K562 (cell line): ENCODE measurements around the gene TAF10. TPM values are rescaled to one million over a fixed set of nuclear protein-coding genes. Genes with fewer than 3 reads are reported as not detected.

Experiments
- ARID2 ChIP-seq: fragments of 450-650 bp; IDR thresholded peaks from 2 replicates; pipeline ENCODE4 v1.6.1; 2017; ENCODE audit warnings: antibody characterized with exemption, mild to moderate bottlenecking
- ATF2 ChIP-seq: sonication (generic); formaldehyde crosslinking; IDR thresholded peaks from 2 replicates; pipeline ENCODE4 v1.8.1; 2022; ENCODE audit warnings: missing genetic modification reagents
- GATAD2B ChIP-seq: fragments of 450-650 bp; IDR thresholded peaks from 2 replicates; pipeline ENCODE4 v1.6.1; 2017; ENCODE audit warnings: mild to moderate bottlenecking, borderline replicate concordance
- NFYB ChIP-seq: IDR thresholded peaks from 2 replicates; pipeline ENCODE4 v1.6.1; 2011; ENCODE audit warnings: mild to moderate bottlenecking, moderate library complexity; ENCODE audit not compliant: insufficient read length; ENCODE audit errors: extremely low read depth
- SMARCE1 ChIP-seq: fragments of 450-650 bp; IDR thresholded peaks from 2 replicates; pipeline ENCODE4 v1.7.1; 2016; ENCODE audit warnings: mild to moderate bottlenecking
- polyA plus RNA-seq, 8 experiments: library from polyadenylated mRNA; depleted of rRNA in 4 of 8; stranded (reverse) in 5 of 8; unstranded in 3 of 8; fragments of >200 nt; fragmentation: Nextera tagmentation in 2 of 8; fragmentation: Illumina TruSeq in 1 of 8; extraction: Ambion mirVana in 2 of 8; extraction: Trizol in 1 of 8; gene quantifications; 2 replicates each; pipeline versions ENCODE4 v1.2.1 to v1.2.3, GENCODE V29; 2011 to 2014; ENCODE audit warnings: inconsistent platforms in 1 of 8, missing spikeins in 1 of 8
- total RNA-seq, 7 experiments: library from RNA; depleted of rRNA in 6 of 7; stranded (reverse); fragments of >200 nt in 6 of 7; fragmentation: Illumina TruSeq in 2 of 7; extraction: Trizol in 2 of 7; gene quantifications; 2 replicates each; pipeline versions ENCODE4 v1.2.1 to v1.2.3, GENCODE V29; 2011 to 2021; ENCODE audit warnings: low replicate concordance in 1 of 7
- TF ChIP-seq, protein P1 (sequence below): fragments of 450-650 bp; IDR thresholded peaks from 2 replicates; pipeline ENCODE4 v1.6.1; 2018; ENCODE audit warnings: mild to moderate bottlenecking, low read depth; ENCODE audit not compliant: partially characterized antibody

TAF10 gene
- total and polyA plus RNA-seq, 9 of the 15 experiments (the other 6 are each of a cell fraction or from before 2014, with no cell fraction given) = 19.5 to 197 (median 121) TPM

DNA sequence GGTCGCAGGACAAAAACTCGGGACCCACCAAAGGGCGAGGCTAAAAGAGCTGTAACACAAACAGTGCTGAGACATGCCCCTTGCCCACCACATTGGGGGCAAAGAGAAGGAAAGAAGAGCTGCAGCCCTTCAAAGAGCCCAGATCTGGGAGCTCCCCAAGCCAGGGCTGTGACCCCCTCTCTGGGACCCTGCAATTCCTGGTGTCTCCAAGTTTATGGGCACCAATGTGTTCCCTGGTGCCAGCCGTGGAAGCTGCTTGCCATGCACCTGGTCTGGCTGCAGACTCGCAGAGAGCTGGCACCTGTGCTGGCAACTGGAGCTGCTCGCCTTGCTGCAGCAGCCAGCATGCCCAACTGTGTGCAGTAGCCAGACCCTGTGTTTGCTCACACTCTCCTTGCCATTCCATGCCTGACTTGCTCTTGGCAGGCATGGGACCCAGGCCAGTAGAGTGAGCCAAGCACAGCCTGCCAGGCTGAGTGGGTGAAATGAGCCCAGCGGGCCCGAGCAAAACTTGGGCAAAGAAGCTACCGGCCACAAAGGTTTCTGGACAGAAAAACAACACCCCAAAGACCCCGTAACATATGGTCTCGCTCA, 24.6 kb downstream of the TAF10 start (continued):
- TF ChIP-seq ATF2 (CRISPR knock-in tag) = no peak
- no peak for TF ChIP-seq ARID2
- TF ChIP-seq, protein P1, sequence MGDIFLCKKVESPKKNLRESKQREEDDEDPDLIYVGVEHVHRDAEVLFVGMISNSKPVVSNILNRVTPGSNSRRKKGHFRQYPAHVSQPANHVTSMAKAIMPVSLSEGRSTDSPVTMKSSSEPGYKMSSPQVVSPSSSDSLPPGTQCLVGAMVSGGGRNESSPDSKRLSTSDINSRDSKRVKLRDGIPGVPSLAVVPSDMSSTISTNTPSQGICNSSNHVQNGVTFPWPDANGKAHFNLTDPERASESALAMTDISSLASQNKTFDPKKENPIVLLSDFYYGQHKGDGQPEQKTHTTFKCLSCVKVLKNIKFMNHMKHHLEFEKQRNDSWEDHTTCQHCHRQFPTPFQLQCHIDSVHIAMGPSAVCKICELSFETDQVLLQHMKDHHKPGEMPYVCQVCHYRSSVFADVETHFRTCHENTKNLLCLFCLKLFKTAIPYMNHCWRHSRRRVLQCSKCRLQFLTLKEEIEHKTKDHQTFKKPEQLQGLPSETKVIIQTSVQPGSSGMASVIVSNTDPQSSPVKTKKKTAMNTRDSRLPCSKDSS = no peak
- TF ChIP-seq SMARCE1 = no peak
- TF ChIP-seq GATAD2B = no peak
- no peak for TF ChIP-seq NFYB
- TF ChIP-seq, all 486 proteins: peak for 0
